Body of pancreas (tissue), 4 donors: Measurements from ENCODE around the gene KIAA1328. TPM values are rescaled to one million over a fixed set of nuclear protein-coding genes. Genes with fewer than 3 reads are reported as not detected.

Experiments
- ATAC-seq: fragments of 150-250 bp; one replicate; pipeline ENCODE4 v1.9.1; 2016
- DNase-seq, 4 donors: peaks; one replicate each; pipeline ENCODE4 v3.0.0-alpha.2; 2019
- H3K27ac ChIP-seq, 4 donors: fragments of 200-600 bp; sonication (generic); 1 replicate in 3 of 4; 2 replicates in 1 of 4; pipeline versions ENCODE4 v1.5.1 to v1.6.1; 2016 to 2019; ENCODE audit warnings: mild to moderate bottlenecking in 1 of 4, mixed read lengths in 1 of 4, moderate library complexity in 1 of 4
- H3K27me3 ChIP-seq, 2 donors: fragments of 200-600 bp; sonication (generic); one replicate each; pipeline ENCODE4 v1.6.0; 2016; ENCODE audit warnings: mild to moderate bottlenecking in 1 of 2
- H3K36me3 ChIP-seq, 2 donors: fragments of 200-600 bp; sonication (generic); replicated peaks in 1 of 2; 2 replicates each; pipeline ENCODE4 v1.5.1; 2016; ENCODE audit warnings: low read depth in 2 of 2; ENCODE audit not compliant: insufficient read depth in 1 of 2
- H3K4me1 ChIP-seq: fragments of 200-600 bp; sonication (generic); one replicate; pipeline ENCODE4 v1.6.0; 2016
- H3K4me3 ChIP-seq, 2 donors: fragments of 200-600 bp; sonication (generic); 1 replicate in 1 of 2; 2 replicates in 1 of 2; pipeline ENCODE4 v1.5.1; 2016 to 2019
- H3K9me3 ChIP-seq, 3 donors: fragments of 200-600 bp; sonication (generic); 1 replicate in 2 of 3; 2 replicates in 1 of 3; pipeline ENCODE4 v1.5.1; 2016
- POLR2A ChIP-seq, 3 donors: fragments of 450-650 bp; IDR thresholded peaks; one replicate each; pipeline ENCODE4 v1.6.1; 2016; ENCODE audit warnings: antibody characterized with exemption in 3 of 3, mild to moderate bottlenecking in 2 of 3
- WGBS, 2 donors: methylation state at CpG; one replicate each; pipeline ENCODE4 v1.1.5; 2017; 5-methylcytosine and 5-hydroxymethylcytosine counted together
- intact Hi-C: fragments of 100-400 bp; cut with DNase I; formaldehyde crosslinking; loops from one replicate; pipeline ENCODE4 v1.15.1; 2023
- total RNA-seq, 2 donors: library from RNA; depleted of rRNA; stranded (reverse); fragments of >200 nt; gene quantifications; one replicate each; pipeline ENCODE4 v1.1.0, GENCODE V29; 2016
- TF ChIP-seq, protein P1 (sequence below), 7 experiments: fragments of 450-650 bp in 4 of 7; fragments of 200-600 bp in 3 of 7; sonication (generic) in 3 of 7; IDR thresholded peaks; one replicate each; pipeline ENCODE4 v1.5.1; 2016 to 2019; ENCODE audit warnings: antibody characterized with exemption in 7 of 7

KIAA1328 gene
- total RNA-seq: 10 to 100 TPM; 10.9 to 21.8 TPM

GRCh38 chr18:36828630-36829361 lies at the start of gene KIAA1328, which contains the start of gene TPGS2:
KIAA1328 (plus strand) TSS chr18:36829127; CDS start chr18:36829139, 12 bp downstream.
TPGS2 (minus strand) TSS chr18:36829002; CDS start chr18:36828767, 235 bp downstream.
- no peaks in the 10 kb centered on the region for H3K27me3 ChIP-seq
- peak; percentile 76 to 87 (median 84) for DNase-seq
- WGBS, 2 donors: 1 to 2% methylated on average over 7 to 66 of the region's 83 CpGs
- H3K4me3 ChIP-seq: peak within 1 kb of the TSS; percentile 52 to 96
- no peaks in the 10 kb centered on the region for H3K9me3 ChIP-seq
- no peaks in the 10 kb centered on the region for H3K36me3 ChIP-seq
- peak; percentile 45 to 83 (median 82) for TF ChIP-seq POLR2A (IDR thresholded peaks at IDR 0.05)
- TF ChIP-seq, protein P1, sequence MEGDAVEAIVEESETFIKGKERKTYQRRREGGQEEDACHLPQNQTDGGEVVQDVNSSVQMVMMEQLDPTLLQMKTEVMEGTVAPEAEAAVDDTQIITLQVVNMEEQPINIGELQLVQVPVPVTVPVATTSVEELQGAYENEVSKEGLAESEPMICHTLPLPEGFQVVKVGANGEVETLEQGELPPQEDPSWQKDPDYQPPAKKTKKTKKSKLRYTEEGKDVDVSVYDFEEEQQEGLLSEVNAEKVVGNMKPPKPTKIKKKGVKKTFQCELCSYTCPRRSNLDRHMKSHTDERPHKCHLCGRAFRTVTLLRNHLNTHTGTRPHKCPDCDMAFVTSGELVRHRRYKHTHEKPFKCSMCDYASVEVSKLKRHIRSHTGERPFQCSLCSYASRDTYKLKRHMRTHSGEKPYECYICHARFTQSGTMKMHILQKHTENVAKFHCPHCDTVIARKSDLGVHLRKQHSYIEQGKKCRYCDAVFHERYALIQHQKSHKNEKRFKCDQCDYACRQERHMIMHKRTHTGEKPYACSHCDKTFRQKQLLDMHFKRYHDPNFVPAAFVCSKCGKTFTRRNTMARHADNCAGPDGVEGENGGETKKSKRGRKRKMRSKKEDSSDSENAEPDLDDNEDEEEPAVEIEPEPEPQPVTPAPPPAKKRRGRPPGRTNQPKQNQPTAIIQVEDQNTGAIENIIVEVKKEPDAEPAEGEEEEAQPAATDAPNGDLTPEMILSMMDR (IDR thresholded peaks at IDR 0.05): peak in 6 of 7 experiments; percentile 11 to 50 (median 38)
- peaks cover 27% of the 10 kb centered on the region for H3K4me1 ChIP-seq
- peak within 1 kb of the TSS; percentile 80 to 93 (median 88) for H3K27ac ChIP-seq
- peak; percentile 91 for ATAC-seq
- intact Hi-C loops: no loop called here

DNA sequence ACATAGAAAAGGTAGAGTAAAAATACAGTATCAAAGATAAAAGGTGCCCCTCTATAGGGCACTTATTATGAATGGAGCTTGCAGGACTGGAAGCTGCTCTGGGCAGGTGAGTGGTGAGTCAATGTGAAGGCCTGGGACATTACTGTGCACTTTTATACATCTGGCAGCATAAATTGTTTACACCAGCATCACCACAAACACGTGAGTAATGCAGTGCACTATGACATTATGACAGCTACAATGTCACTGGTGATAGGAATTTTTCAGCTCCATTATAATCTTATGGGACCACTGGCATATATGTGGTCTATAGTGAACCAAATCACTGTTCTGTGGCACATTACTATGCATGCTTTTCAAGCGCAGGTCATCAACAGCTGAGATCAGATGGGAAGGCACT lies 48.2 kb upstream of the KIAA1328 start:
- TF ChIP-seq, protein P1 (IDR thresholded peaks at IDR 0.05): no peak
- no peak for TF ChIP-seq POLR2A (IDR thresholded peaks at IDR 0.05)
- intact Hi-C loops: no loop called here
- Histone ChIP-seq H3K4me3 (no peak overlapping the region), H3K27me3 (no peaks in the 10 kb centered on the region), H3K36me3 (no peaks in the 10 kb centered on the region), H3K9me3 (no peaks in the 10 kb centered on the region), H3K27ac (no peak overlapping the region), H3K4me1 (no peaks in the 10 kb centered on the region)
- ATAC-seq (no peak), DNase-seq (no peak)
- WGBS, 2 donors: 65 to 80% methylated on average over 2 of the region's 2 CpGs

GRCh38 chr18:36782710-36783109 lies 46.2 kb upstream of the KIAA1328 start:
- Histone ChIP-seq H3K27me3 (no peaks in the 10 kb centered on the region), H3K9me3 (no peaks in the 10 kb centered on the region), H3K36me3 (no peaks in the 10 kb centered on the region), H3K4me1 (peaks cover 7% of the 10 kb centered on the region), H3K4me3 (no peak overlapping the region), H3K27ac (no peak overlapping the region)
- 76 to 85% methylated on average over 9 of the region's 9 CpGs for WGBS, 2 donors
- ATAC-seq (no peak), DNase-seq (no peak)
- no peak for TF ChIP-seq POLR2A (IDR thresholded peaks at IDR 0.05)
- TF ChIP-seq, protein P1 (IDR thresholded peaks at IDR 0.05): no peak
- intact Hi-C loops: no loop called here

GRCh38 chr18:36783792-36784191 lies 45.1 kb upstream of the KIAA1328 start:
- WGBS, 2 donors: 92 to 95% methylated on average over 5 of the region's 5 CpGs
- no peak for DNase-seq

More at GRCh38 chr18:36783792-36784191, 45.1 kb upstream of the KIAA1328 start:
- no peaks in the 10 kb centered on the region for H3K9me3 ChIP-seq
- intact Hi-C loops: no loop called here
- H3K27ac ChIP-seq: no peak overlapping the region
- TF ChIP-seq, protein P1 (IDR thresholded peaks at IDR 0.05): no peak
- TF ChIP-seq POLR2A (IDR thresholded peaks at IDR 0.05): no peak
- H3K36me3 ChIP-seq: no peaks in the 10 kb centered on the region
- H3K4me3 ChIP-seq: no peak overlapping the region
- H3K27me3 ChIP-seq: no peaks in the 10 kb centered on the region
- H3K4me1 ChIP-seq: peaks cover 7% of the 10 kb centered on the region
- ATAC-seq: no peak
